ENCODE data around the gene AHSA1. TPM values are rescaled to one million over a fixed set of nuclear protein-coding genes. Genes with fewer than 3 reads are reported as not detected.

The AHSA1 gene
- polyA plus RNA-seq, 2 of the 4 experiments (the other 2 are of a cell fraction): 299 to 307 TPM

DNA sequence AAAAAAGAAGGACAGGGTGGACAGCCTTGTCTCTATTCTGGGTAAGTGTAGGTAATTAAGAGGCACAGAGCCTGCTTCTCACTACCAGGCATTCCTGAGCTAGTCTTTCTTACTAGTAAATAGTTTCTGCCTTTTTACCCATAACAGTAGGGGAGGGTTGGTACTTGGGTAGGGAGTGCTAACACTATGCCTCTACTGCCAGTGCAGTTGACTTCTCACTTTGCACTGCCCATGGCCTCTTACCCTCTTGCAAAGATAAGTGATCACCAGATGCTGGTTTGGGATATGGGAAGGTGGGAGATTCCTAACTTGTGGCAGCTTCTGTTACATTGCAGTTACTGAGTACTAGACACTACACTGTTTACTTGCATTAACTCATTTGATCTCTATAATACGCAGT, 11.6 kb downstream of the AHSA1 start:
- Histone ChIP-seq H3K9me3 (no peaks in the 10 kb centered on the region), H3K4me2 (no peak overlapping the region), H3K4me3 (no peak overlapping the region), H3K27ac (no peak overlapping the region), H3K4me1 (no peaks in the 10 kb centered on the region)
- no peak for FAIRE-seq
- ChIA-PET CTCF (interaction anchor here (2.7 kb wide), 1 partner anchor 10 kb away, joined by 20 read pairs; no protein-coding TSS in a partner anchor), POLR2A (interaction anchor here (0.6 kb wide), 1 partner anchor 78 kb away, joined by 8 read pairs; no protein-coding TSS in a partner anchor)
- no peak for DNase-seq (ENCODE audit: low read depth in 1 of 2, low spot score in 1 of 2)
- 100% methylated on average over 1 of the region's 1 CpG for WGBS (ENCODE audit: missing lambda C conversion rate)
- TF ChIP-seq ZFP36 (IDR thresholded peaks at IDR 0.05; ENCODE audit: borderline replicate concordance, partially characterized antibody) (no peak), GATA3 (IDR thresholded peaks at IDR 0.05; ENCODE audit: borderline replicate concordance) (no peak), NFE2L2 (conservative IDR thresholded peaks at IDR 0.05; ENCODE audit: low read length) (no peak), TFCP2L1 (CRISPR knock-in tag; IDR thresholded peaks at IDR 0.05) (no peak), SMC3 (IDR thresholded peaks at IDR 0.05) (no peak), MAFK (IDR thresholded peaks at IDR 0.05; ENCODE audit: partially characterized antibody) (no peak), RFX5 (IDR thresholded peaks at IDR 0.05) (no peak)
- TF ChIP-seq, protein P1, sequence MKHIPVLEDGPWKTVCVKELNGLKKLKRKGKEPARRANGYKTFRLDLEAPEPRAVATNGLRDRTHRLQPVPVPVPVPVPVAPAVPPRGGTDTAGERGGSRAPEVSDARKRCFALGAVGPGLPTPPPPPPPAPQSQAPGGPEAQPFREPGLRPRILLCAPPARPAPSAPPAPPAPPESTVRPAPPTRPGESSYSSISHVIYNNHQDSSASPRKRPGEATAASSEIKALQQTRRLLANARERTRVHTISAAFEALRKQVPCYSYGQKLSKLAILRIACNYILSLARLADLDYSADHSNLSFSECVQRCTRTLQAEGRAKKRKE (CRISPR knock-in tag; IDR thresholded peaks at IDR 0.05; ENCODE audit: low read depth): no peak
- TF ChIP-seq, protein P2, sequence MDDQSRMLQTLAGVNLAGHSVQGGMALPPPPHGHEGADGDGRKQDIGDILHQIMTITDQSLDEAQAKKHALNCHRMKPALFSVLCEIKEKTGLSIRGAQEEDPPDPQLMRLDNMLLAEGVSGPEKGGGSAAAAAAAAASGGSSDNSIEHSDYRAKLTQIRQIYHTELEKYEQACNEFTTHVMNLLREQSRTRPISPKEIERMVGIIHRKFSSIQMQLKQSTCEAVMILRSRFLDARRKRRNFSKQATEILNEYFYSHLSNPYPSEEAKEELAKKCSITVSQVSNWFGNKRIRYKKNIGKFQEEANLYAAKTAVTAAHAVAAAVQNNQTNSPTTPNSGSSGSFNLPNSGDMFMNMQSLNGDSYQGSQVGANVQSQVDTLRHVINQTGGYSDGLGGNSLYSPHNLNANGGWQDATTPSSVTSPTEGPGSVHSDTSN (IDR thresholded peaks at IDR 0.05): no peak
- ATAC-seq: no peak

DNA sequence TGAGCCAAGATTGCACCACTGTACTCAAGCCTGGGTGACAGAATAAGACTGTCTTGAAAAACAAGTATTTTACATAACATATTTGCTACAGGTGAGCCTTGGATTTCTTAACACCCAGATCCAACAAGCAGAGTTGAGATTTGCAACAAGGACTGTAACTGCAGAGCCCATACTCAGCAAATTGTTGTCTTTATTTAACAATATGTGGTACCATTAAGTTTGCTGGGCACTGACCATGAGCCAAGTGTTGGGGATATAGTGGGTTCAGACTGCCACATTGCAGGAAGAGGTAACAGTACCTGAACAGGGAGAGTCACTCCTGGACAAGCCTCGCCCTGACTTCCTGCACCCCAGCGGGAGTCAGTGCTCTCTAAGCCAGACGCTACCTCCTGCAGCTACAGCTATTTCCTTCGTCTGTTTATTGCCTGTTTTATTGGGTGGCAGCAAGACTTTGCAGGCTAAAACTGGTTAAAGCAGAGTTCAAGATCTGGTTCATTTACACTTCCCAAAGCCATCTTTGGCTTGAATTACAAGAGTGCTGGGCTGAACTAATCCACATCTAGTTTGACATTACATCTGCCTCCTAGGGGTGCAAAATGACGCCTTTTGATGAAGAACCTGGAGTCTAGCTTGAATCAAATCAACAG, 12.5 kb downstream of the AHSA1 start:
- DNase-seq (ENCODE audit: low read depth in 1 of 2, low spot score in 1 of 2) (no peak), FAIRE-seq (no peak), ATAC-seq (no peak)
- ChIA-PET CTCF (no interaction called here), POLR2A (no interaction called here)
- Histone ChIP-seq H3K27ac (no peak overlapping the region), H3K4me1 (no peaks in the 10 kb centered on the region), H3K4me3 (no peak overlapping the region), H3K4me2 (no peak overlapping the region), H3K9me3 (no peaks in the 10 kb centered on the region)
- TF ChIP-seq NR3C1 (IDR thresholded peaks at IDR 0.05) (no peak), HES2 (IDR thresholded peaks at IDR 0.05) (no peak), GATA3 (IDR thresholded peaks at IDR 0.05; ENCODE audit: borderline replicate concordance) (no peak), RARB (CRISPR knock-in tag; IDR thresholded peaks at IDR 0.05) (no peak), EHF (CRISPR knock-in tag; IDR thresholded peaks at IDR 0.05) (no peak), HDAC2 (IDR thresholded peaks at IDR 0.05) (no peak), ZC3H11A (IDR thresholded peaks at IDR 0.05) (no peak), CHD4 (IDR thresholded peaks at IDR 0.05; ENCODE audit: borderline replicate concordance) (no peak), FOSL2 (IDR thresholded peaks at IDR 0.05) (no peak), FOSL2 (CRISPR knock-in tag; IDR thresholded peaks at IDR 0.05) (no peak), KDM1A (IDR thresholded peaks at IDR 0.05; ENCODE audit: low read depth) (no peak), TP53 (CRISPR knock-in tag; IDR thresholded peaks at IDR 0.05) (no peak)
- TF ChIP-seq, protein P3, sequence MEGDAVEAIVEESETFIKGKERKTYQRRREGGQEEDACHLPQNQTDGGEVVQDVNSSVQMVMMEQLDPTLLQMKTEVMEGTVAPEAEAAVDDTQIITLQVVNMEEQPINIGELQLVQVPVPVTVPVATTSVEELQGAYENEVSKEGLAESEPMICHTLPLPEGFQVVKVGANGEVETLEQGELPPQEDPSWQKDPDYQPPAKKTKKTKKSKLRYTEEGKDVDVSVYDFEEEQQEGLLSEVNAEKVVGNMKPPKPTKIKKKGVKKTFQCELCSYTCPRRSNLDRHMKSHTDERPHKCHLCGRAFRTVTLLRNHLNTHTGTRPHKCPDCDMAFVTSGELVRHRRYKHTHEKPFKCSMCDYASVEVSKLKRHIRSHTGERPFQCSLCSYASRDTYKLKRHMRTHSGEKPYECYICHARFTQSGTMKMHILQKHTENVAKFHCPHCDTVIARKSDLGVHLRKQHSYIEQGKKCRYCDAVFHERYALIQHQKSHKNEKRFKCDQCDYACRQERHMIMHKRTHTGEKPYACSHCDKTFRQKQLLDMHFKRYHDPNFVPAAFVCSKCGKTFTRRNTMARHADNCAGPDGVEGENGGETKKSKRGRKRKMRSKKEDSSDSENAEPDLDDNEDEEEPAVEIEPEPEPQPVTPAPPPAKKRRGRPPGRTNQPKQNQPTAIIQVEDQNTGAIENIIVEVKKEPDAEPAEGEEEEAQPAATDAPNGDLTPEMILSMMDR (IDR thresholded peaks at IDR 0.05): no peak
- TF ChIP-seq, protein P4, sequence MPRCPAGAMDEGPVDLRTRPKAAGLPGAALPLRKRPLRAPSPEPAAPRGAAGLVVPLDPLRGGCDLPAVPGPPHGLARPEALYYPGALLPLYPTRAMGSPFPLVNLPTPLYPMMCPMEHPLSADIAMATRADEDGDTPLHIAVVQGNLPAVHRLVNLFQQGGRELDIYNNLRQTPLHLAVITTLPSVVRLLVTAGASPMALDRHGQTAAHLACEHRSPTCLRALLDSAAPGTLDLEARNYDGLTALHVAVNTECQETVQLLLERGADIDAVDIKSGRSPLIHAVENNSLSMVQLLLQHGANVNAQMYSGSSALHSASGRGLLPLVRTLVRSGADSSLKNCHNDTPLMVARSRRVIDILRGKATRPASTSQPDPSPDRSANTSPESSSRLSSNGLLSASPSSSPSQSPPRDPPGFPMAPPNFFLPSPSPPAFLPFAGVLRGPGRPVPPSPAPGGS (IDR thresholded peaks at IDR 0.05): no peak
- WGBS (ENCODE audit: missing lambda C conversion rate): 96% methylated on average over 5 of the region's 5 CpGs
